Anterior cingulate cortex (tissue), 58 donors: ENCODE results near the gene FLYWCH1.

Experiments used
- DNase-seq, 58 donors: peaks; one replicate each; lab custom pipeline; 2025; lab: John Stamatoyannopoulos, UW

The FLYWCH1 gene

GRCh38 chr16:2911638-2912329 is at the start of gene FLYWCH1:
Gene FLYWCH1 (plus strand): TSS chr16:2911931. CDS start chr16:2929686, 17,755 bp downstream.
- peak; percentile 78 to 99 (median 97) for DNase-seq

GRCh38 chr16:2865651-2866050 is 46.1 kb upstream of the FLYWCH1 start:
- no peak for DNase-seq

GRCh38 chr16:2866431-2866830 is 45.3 kb upstream of the FLYWCH1 start:
- no peak for DNase-seq

GRCh38 chr16:2867661-2867986 is 44.1 kb upstream of the FLYWCH1 start:
- DNase-seq, result no peak

GRCh38 chr16:2867987-2868789 is 43.5 kb upstream of the FLYWCH1 start:
- peak; percentile 66 to 98 (median 92) for DNase-seq

- no peak for DNase-seq
Measured at GRCh38 chr16:2871926-2872325, 39.8 kb upstream of the FLYWCH1 start.

GRCh38 chr16:2874032-2874911 is 37.5 kb upstream of the FLYWCH1 start:
- DNase-seq, result no peak

GRCh38 chr16:2874912-2875362 is 36.8 kb upstream of the FLYWCH1 start:
- peak in 53 of 58 donors; percentile 3 to 74 (median 42) for DNase-seq

- no peak for DNase-seq
Measured at GRCh38 chr16:2879854-2880508, 31.8 kb upstream of the FLYWCH1 start.

- DNase-seq, result peak in 14 of 58 donors; percentile 28 to 60 (median 44)
Measured at GRCh38 chr16:2881783-2882649, 29.7 kb upstream of the FLYWCH1 start.

GRCh38 chr16:2882650-2883457 is 28.9 kb upstream of the FLYWCH1 start, which contains the start of gene FLYWCH2:
Gene FLYWCH2 (plus strand): TSS chr16:2883215. CDS start chr16:2896450, 13,235 bp downstream.
- peak; percentile 92 to 100 (median 98) for DNase-seq

GRCh38 chr16:2883458-2883908 is 28.2 kb upstream of the FLYWCH1 start:
- DNase-seq, result peak in 21 of 58 donors; percentile 2 to 57 (median 37)

- DNase-seq, result no peak
Measured at GRCh38 chr16:2884041-2884451, 27.7 kb upstream of the FLYWCH1 start.

- DNase-seq, result no peak
Measured at GRCh38 chr16:2894231-2894630, 17.5 kb upstream of the FLYWCH1 start.

GRCh38 chr16:2895813-2896212 is 15.9 kb upstream of the FLYWCH1 start:
- DNase-seq, result no peak

- DNase-seq, result no peak
Measured at GRCh38 chr16:2896480-2897010, 15.2 kb upstream of the FLYWCH1 start.

GRCh38 chr16:2897110-2897509 is 14.6 kb upstream of the FLYWCH1 start:
- no peak for DNase-seq
